Neutrophil (primary cell): ENCODE measurements around the gene CCDC30.

Source experiments
- H3K27ac ChIP-seq: fragments of 200-600 bp; sonication (generic); 2 replicates; pipeline ENCODE4 v1.5.1; 2016; ENCODE audit warnings: mild to moderate bottlenecking, moderate library complexity
- H3K27me3 ChIP-seq: fragments of 200-600 bp; sonication (generic); 2 replicates; pipeline ENCODE4 v1.6.0; 2016; ENCODE audit warnings: mild to moderate bottlenecking
- H3K36me3 ChIP-seq: fragments of 200-600 bp; sonication (generic); 2 replicates; pipeline ENCODE4 v1.5.1; 2017
- H3K4me1 ChIP-seq, 2 experiments: fragments of 200-600 bp in 1 of 2; sonication (generic) in 1 of 2; 1 replicate in 1 of 2; 2 replicates in 1 of 2; pipeline versions ENCODE4 v1.5.1 to v1.6.1; 2013 to 2016; ENCODE audit warnings: low read depth in 1 of 2, low read length in 1 of 2, mild to moderate bottlenecking in 1 of 2, moderate library complexity in 1 of 2; ENCODE audit not compliant: control insufficient read depth in 1 of 2, insufficient read depth in 1 of 2
- H3K4me3 ChIP-seq, 2 experiments: fragments of 200-600 bp in 1 of 2; sonication (generic) in 1 of 2; 1 replicate in 1 of 2; 2 replicates in 1 of 2; pipeline ENCODE4 v1.5.1; 2013 to 2016; ENCODE audit warnings: low read depth in 1 of 2, low read length in 1 of 2, mild to moderate bottlenecking in 1 of 2, moderate library complexity in 1 of 2
- H3K9me3 ChIP-seq: fragments of 200-600 bp; sonication (generic); 2 replicates; pipeline ENCODE4 v1.5.1; 2016
- CTCF ChIP-seq: fragments of 200-600 bp; sonication (generic); IDR thresholded peaks from 2 replicates; pipeline ENCODE4 v1.5.1; 2016; ENCODE audit warnings: antibody characterized with exemption

Gene CCDC30

GRCh38 chr1:42420121-42420520 is 43.0 kb upstream of the CCDC30 start:
- H3K27ac ChIP-seq: no peak overlapping the region
- H3K27me3 ChIP-seq: peaks cover 4% of the 10 kb centered on the region
- TF ChIP-seq CTCF: no peak
- no peak overlapping the region for H3K4me3 ChIP-seq
- no peaks in the 10 kb centered on the region for H3K9me3 ChIP-seq
- H3K4me1 ChIP-seq: no peaks in the 10 kb centered on the region
- H3K36me3 ChIP-seq: no peaks in the 10 kb centered on the region

- H3K4me3 ChIP-seq: no peak overlapping the region
- H3K27me3 ChIP-seq: peaks cover 4% of the 10 kb centered on the region
- H3K27ac ChIP-seq: no peak overlapping the region
- H3K9me3 ChIP-seq: no peaks in the 10 kb centered on the region
- no peak for TF ChIP-seq CTCF
- H3K4me1 ChIP-seq: no peaks in the 10 kb centered on the region
- H3K36me3 ChIP-seq: no peaks in the 10 kb centered on the region
These were observed 42.0 kb upstream of the CCDC30 start for GRCh38 chr1:42420911-42421585.

- Histone ChIP-seq H3K36me3 (no peaks in the 10 kb centered on the region), H3K27ac (no peak overlapping the region), H3K4me1 (no peaks in the 10 kb centered on the region), H3K9me3 (no peaks in the 10 kb centered on the region), H3K4me3 (no peak overlapping the region), H3K27me3 (peaks cover 4% of the 10 kb centered on the region)
- TF ChIP-seq CTCF: no peak
These were observed 40.3 kb upstream of the CCDC30 start for GRCh38 chr1:42422737-42423136.

GRCh38 chr1:42423681-42424080 is 39.4 kb upstream of the CCDC30 start:
- no peak overlapping the region for H3K4me3 ChIP-seq
- no peak for TF ChIP-seq CTCF
- H3K27ac ChIP-seq: no peak overlapping the region
- no peaks in the 10 kb centered on the region for H3K36me3 ChIP-seq
- no peaks in the 10 kb centered on the region for H3K9me3 ChIP-seq
- no peaks in the 10 kb centered on the region for H3K4me1 ChIP-seq
- H3K27me3 ChIP-seq: peaks cover 4% of the 10 kb centered on the region

GRCh38 chr1:42424201-42424600 is 38.9 kb upstream of the CCDC30 start:
- Histone ChIP-seq H3K27ac (no peak overlapping the region), H3K9me3 (no peaks in the 10 kb centered on the region), H3K4me3 (no peak overlapping the region), H3K4me1 (no peaks in the 10 kb centered on the region), H3K36me3 (no peaks in the 10 kb centered on the region), H3K27me3 (peaks cover 4% of the 10 kb centered on the region)
- no peak for TF ChIP-seq CTCF

- no peak for TF ChIP-seq CTCF
- Histone ChIP-seq H3K27me3 (no peaks in the 10 kb centered on the region), H3K4me1 (no peaks in the 10 kb centered on the region), H3K27ac (no peak overlapping the region), H3K4me3 (no peak overlapping the region), H3K36me3 (no peaks in the 10 kb centered on the region), H3K9me3 (no peaks in the 10 kb centered on the region)
These were observed 35.8 kb upstream of the CCDC30 start for GRCh38 chr1:42427240-42427639.
